HG02571 (cell line): ENCODE measurements around the gene PAOX.
"Not testable (repeated sequence)": the region's sequence is repeated elsewhere in the genome, so short reads cannot be mapped to it uniquely, and the experiment has no call there.

Source experiments
- ATAC-seq: cut with Tn5 transposase; IDR thresholded peaks from one replicate; pipeline ENCODE4 v1.9.1; 2021; ENCODE audit warnings: mild to moderate bottlenecking, moderate library complexity; ENCODE audit not compliant: unreplicated experiment

PAOX gene

GRCh38 chr10:133383551-133383950 lies 4.5 kb downstream of the PAOX start:
- no peak for ATAC-seq

GRCh38 chr10:133384071-133384470 lies 5.0 kb downstream of the PAOX start:
- ATAC-seq: no peak

GRCh38 chr10:133385214-133385613 lies 6.2 kb downstream of the PAOX start:
- no peak for ATAC-seq

- not testable (repeated sequence) for ATAC-seq
Measured at GRCh38 chr10:133386951-133387350, 7.9 kb downstream of the PAOX start.

GRCh38 chr10:133388236-133388972 lies 9.3 kb downstream of the PAOX start:
- peak; percentile 9 for ATAC-seq

GRCh38 chr10:133388973-133389818 lies 10.1 kb downstream of the PAOX start:
- peak; percentile 80 for ATAC-seq

- no peak for ATAC-seq
Measured at GRCh38 chr10:133390597-133391248, 11.7 kb downstream of the PAOX start.

- ATAC-seq: no peak
Measured at GRCh38 chr10:133391249-133391635, 12.2 kb downstream of the PAOX start.

- no peak for ATAC-seq
Measured at GRCh38 chr10:133391761-133392518, 12.9 kb downstream of the PAOX start.

- no peak for ATAC-seq
Measured at GRCh38 chr10:133393401-133394063, 14.5 kb downstream of the PAOX start.

- ATAC-seq: peak; percentile 75
Measured at GRCh38 chr10:133394064-133394663, 15.1 kb downstream of the PAOX start, which contains the start of gene MTG1. MTG1 (plus strand) TSS chr10:133394157; CDS start chr10:133394221, 64 bp downstream.

GRCh38 chr10:133394801-133395221 lies 15.7 kb downstream of the PAOX start:
- no peak for ATAC-seq

GRCh38 chr10:133396035-133396624 lies 17.1 kb downstream of the PAOX start:
- no peak for ATAC-seq

GRCh38 chr10:133397938-133398337 lies 18.9 kb downstream of the PAOX start:
- ATAC-seq: no peak

GRCh38 chr10:133399123-133399601 lies 20.1 kb downstream of the PAOX start:
- ATAC-seq: no peak

- peak; percentile 80 for ATAC-seq
Measured at GRCh38 chr10:133400624-133401424, 21.8 kb downstream of the PAOX start.

- ATAC-seq: no peak
Measured at GRCh38 chr10:133401500-133401899, 22.4 kb downstream of the PAOX start.

GRCh38 chr10:133401981-133402725 lies 23.1 kb downstream of the PAOX start:
- ATAC-seq: no peak
